ENCODE results near the gene PELI1. TPM values are rescaled to one million over a fixed set of nuclear protein-coding genes. Genes with fewer than 3 reads are reported as not detected.

The PELI1 gene
- total RNA-seq, 2 experiments from 2014 or later: 29.8 to 39.2 TPM

GRCh38 chr2:64157792-64158191, 13.6 kb upstream of the PELI1 start:
- Mint-ChIP-seq H3K27ac (no peak overlapping the region), H3K27me3 (peaks cover 2% of the 10 kb centered on the region), H3K9me3 (no peaks in the 10 kb centered on the region), H3K36me3 (ENCODE audit: low read depth) (no peaks in the 10 kb centered on the region), H3K4me1 (ENCODE audit: low read depth) (no peaks in the 10 kb centered on the region), H3K4me3 (no peak overlapping the region)
- ATAC-seq: no peak
- POLR2A ChIA-PET: no interaction called here
- no peak for TF ChIP-seq CTCF (IDR thresholded peaks at IDR 0.05)
- DNase-seq: no peak
- CTCF ChIA-PET: interaction anchor here (1.3 kb wide), 2 partner anchors 10 to 15 kb away, joined by 3 read pairs; no protein-coding TSS in a partner anchor
- intact Hi-C loops (cut with micrococcal nuclease): no loop called here

- no peak for ATAC-seq
- DNase-seq: no peak
- Mint-ChIP-seq H3K36me3 (ENCODE audit: low read depth) (no peaks in the 10 kb centered on the region), H3K27ac (no peak overlapping the region), H3K4me3 (no peak overlapping the region), H3K27me3 (peaks cover 2% of the 10 kb centered on the region), H3K9me3 (no peaks in the 10 kb centered on the region), H3K4me1 (ENCODE audit: low read depth) (no peaks in the 10 kb centered on the region)
- intact Hi-C loops (cut with micrococcal nuclease): no loop called here
- ChIA-PET CTCF (interaction anchor here (0.9 to 1.8 kb wide), 3 partner anchors 7 to 46 kb away, joined by 3 to 5 read pairs (median 5); no protein-coding TSS in a partner anchor), POLR2A (no interaction called here)
- no peak for TF ChIP-seq CTCF (IDR thresholded peaks at IDR 0.05)
These were observed 9.6 kb upstream of the PELI1 start for GRCh38 chr2:64153811-64154210.

- Mint-ChIP-seq H3K4me3 (no peak overlapping the region), H3K27me3 (peaks cover 2% of the 10 kb centered on the region), H3K4me1 (ENCODE audit: low read depth) (no peaks in the 10 kb centered on the region), H3K9me3 (no peaks in the 10 kb centered on the region), H3K36me3 (ENCODE audit: low read depth) (no peaks in the 10 kb centered on the region), H3K27ac (no peak overlapping the region)
- intact Hi-C loops (cut with micrococcal nuclease): no loop called here
- POLR2A ChIA-PET: no interaction called here
- no peak for DNase-seq
- no peak for TF ChIP-seq CTCF (IDR thresholded peaks at IDR 0.05)
- CTCF ChIA-PET: interaction anchor here (0.6 to 2.2 kb wide), 3 partner anchors 12 to 179 kb away, joined by 3 to 5 read pairs (median 4); no protein-coding TSS in a partner anchor
- no peak for ATAC-seq
These were observed 7.3 kb upstream of the PELI1 start for GRCh38 chr2:64151476-64151875.

- intact Hi-C loops (cut with micrococcal nuclease): no loop called here
- no peak overlapping the region for H3K4me3 Mint-ChIP-seq
- H3K36me3 Mint-ChIP-seq (ENCODE audit: low read depth): peaks cover 7% of the 10 kb centered on the region
- no peak overlapping the region for H3K27ac Mint-ChIP-seq
- peaks cover 10% of the 10 kb centered on the region for H3K4me1 Mint-ChIP-seq (ENCODE audit: low read depth)
- DNase-seq (no peak), ATAC-seq (no peak)
- no peaks in the 10 kb centered on the region for H3K27me3 Mint-ChIP-seq
- ChIA-PET POLR2A (interaction anchor here (1.0 to 1.2 kb wide), 2 partner anchors 9 to 47 kb away, joined by 3 to 5 read pairs; no protein-coding TSS in a partner anchor), CTCF (interaction anchor here (1.1 to 2.2 kb wide), 6 partner anchors 9 to 182 kb away, joined by 3 to 13 read pairs (median 4); no protein-coding TSS in a partner anchor)
- no peaks in the 10 kb centered on the region for H3K9me3 Mint-ChIP-seq
- TF ChIP-seq CTCF (IDR thresholded peaks at IDR 0.05): no peak
These were observed 1.5 kb upstream of the PELI1 start for GRCh38 chr2:64145714-64146113.

GRCh38 chr2:64145119-64145518, 899 bp upstream of the PELI1 start:
- H3K36me3 Mint-ChIP-seq (ENCODE audit: low read depth): peaks cover 7% of the 10 kb centered on the region
- peaks cover 15% of the 10 kb centered on the region for H3K4me1 Mint-ChIP-seq (ENCODE audit: low read depth)
- intact Hi-C loops (cut with micrococcal nuclease): no loop called here
- no peak overlapping the region for H3K4me3 Mint-ChIP-seq
- ChIA-PET POLR2A (interaction anchor here (1.2 kb wide), 1 partner anchor 10 kb away, joined by 5 read pairs; no protein-coding TSS in a partner anchor), CTCF (interaction anchor here (1.5 kb wide), 1 partner anchor 96 kb away, joined by 6 read pairs; no protein-coding TSS in a partner anchor)
- DNase-seq: no peak
- no peaks in the 10 kb centered on the region for H3K27me3 Mint-ChIP-seq
- no peak for ATAC-seq
- no peaks in the 10 kb centered on the region for H3K9me3 Mint-ChIP-seq
- no peak for TF ChIP-seq CTCF (IDR thresholded peaks at IDR 0.05)
- H3K27ac Mint-ChIP-seq: no peak overlapping the region

Measured in activated CD8-positive, alpha-beta T cell treated with anti-CD3 and anti-CD28 coated beads for 36 hours (primary cell).